HG03457 (cell line): Measurements from ENCODE around the gene LYSMD2.

Source experiments
- ATAC-seq: cut with Tn5 transposase; IDR thresholded peaks from one replicate; pipeline ENCODE4 v1.9.1; 2021; ENCODE audit warnings: moderate number of reproducible peaks; ENCODE audit not compliant: unreplicated experiment

Gene LYSMD2

DNA sequence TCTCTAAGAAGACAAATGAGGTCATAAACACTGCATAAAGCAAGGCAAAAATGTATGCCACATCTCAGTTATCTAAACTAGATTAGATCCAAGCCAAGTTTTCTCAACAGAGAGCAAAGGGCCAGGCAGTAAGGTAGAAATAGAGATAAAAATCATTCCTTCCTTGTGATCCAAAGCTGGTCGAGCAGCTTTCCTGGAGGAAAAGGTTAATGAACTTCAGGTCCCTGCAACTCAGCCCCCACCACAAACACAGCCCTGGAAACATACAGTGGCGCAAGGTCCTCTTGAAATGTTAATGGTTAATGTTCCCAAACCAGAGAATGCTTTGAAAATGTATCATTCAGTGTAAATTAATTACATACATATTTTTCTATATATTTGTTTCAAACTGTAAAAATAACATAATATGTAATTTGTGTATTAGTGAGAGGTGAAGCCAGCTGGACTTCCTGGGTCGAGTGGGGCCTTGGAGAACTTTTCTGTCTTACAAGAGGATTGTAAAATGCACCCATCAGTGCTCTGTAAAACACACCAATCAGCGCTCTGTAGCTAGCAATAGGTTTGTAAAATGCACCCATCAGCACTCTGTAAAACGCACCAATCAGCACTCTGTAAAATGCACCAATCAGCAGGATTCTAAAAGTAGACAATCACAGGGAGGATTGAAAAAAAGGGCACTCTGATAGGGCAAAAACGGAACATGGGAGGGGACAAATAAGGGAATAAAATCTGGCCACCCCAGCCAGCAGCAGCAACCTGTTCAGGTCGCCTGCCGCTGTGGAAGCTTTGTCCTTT lies 17.1 kb downstream of the LYSMD2 start:
- no peak for ATAC-seq

DNA sequence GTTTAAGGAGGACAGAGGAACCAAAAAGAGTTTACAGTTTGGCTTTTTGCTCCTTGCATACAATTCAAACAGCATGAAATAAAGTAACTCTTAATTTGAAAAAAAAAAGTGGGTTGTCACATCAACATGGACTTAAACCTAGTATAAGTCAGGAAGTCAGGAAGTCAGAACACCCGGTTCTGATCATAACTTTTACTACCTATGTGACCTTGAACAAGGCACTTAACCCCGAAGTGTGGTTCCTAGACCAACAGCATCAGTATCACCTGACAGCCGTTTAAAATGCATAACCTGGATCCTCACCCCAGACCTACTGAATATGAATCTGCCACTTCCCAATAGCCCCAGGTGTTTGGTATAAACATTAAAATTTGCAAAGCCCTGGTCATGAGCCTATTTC lies 18.7 kb downstream of the LYSMD2 start:
- no peak for ATAC-seq

DNA sequence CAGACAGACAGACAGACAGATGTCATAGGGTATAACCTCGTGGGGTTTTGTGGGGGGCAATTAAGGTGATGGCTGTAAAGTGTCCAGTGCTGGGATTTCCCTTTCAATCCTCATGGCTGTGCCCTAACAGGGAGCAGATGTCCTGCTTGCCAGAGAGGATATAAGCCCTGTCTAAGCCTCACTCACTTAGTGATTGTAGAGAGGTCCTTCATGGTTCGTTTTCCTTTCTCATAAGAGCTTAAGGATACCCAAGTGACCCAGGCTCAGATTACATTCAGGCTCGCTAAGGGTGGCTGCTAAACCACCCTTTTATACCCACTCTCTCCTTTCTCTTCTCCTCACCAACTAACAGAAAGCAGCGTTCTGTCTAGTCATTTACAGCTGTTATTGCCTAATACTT lies 19.2 kb downstream of the LYSMD2 start:
- no peak for ATAC-seq

DNA sequence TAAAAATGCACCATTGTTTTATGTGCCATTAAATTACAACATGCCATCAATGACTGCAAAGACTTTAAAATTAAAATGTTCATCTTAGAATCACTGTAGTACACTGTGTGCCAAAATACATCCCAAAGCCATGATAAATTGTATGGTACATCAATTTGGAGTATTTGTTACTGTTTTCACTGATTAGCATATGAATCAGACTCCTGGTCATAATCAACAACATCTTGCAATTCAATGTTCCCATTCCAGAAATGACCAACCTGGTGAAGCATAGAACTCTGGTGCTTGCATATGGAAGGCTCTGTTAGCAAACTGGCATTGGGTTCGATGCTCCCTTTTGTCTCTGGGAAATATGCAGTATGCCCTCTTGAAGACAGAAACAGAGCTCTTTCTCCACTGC lies 22.5 kb downstream of the LYSMD2 start:
- ATAC-seq = no peak

DNA sequence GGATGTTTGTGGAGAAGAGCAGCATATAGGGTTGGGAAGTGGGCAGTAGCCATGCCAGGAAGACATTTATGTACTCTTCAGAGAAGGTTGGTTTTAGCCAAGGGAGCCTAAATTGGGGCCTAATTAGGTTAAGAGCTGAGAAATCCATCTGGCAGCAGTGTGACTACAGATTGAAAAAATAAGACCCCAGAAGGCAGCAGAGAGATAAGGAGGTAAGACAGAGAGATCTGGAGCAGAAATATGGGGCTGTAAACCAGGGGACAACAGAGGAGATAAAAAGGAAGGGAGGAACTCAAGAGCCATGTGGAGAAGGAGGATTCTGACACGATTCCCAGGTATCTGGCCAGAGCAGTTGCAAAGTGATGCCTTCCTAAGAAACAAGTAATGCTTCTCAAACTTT lies 23.3 kb downstream of the LYSMD2 start:
- ATAC-seq = no peak

DNA sequence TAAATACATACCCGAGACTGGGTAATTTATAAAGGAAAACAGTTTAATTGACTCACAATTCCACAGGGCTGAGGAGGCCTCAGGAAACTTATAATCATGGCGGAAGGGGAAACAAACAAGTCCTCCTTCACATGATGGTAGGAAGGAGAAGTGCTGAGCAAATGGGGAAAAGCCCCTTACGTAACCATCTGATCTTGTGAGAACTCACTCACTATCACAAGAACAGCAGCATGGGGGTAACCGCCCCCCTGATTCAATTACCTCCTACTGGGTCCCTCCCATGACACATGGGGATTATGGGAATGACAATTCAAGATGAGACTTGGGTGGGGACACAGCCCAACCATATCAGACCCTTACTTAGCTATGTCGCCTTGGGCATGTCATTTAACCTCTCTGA lies 28.4 kb downstream of the LYSMD2 start:
- no peak for ATAC-seq

DNA sequence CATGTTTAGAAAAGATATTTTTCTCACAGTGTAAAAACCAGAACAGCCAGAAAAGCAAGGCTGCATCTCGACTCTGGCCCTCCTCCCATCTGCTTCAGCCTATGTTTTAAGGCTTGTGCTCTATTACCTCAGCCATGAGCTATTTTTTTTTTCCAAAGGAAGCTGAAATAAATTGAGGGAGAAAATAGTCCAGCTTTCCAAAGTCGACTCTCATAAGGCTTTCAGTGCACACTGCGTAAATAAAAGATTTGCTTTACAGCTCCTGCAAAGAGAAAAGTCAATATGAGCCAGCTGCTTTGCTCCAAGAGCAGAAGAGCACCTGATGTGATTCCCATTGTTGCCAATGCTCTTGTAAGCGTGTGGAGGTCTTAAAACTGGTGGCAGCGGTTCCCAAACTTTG lies 29.4 kb downstream of the LYSMD2 start:
- ATAC-seq = no peak

DNA sequence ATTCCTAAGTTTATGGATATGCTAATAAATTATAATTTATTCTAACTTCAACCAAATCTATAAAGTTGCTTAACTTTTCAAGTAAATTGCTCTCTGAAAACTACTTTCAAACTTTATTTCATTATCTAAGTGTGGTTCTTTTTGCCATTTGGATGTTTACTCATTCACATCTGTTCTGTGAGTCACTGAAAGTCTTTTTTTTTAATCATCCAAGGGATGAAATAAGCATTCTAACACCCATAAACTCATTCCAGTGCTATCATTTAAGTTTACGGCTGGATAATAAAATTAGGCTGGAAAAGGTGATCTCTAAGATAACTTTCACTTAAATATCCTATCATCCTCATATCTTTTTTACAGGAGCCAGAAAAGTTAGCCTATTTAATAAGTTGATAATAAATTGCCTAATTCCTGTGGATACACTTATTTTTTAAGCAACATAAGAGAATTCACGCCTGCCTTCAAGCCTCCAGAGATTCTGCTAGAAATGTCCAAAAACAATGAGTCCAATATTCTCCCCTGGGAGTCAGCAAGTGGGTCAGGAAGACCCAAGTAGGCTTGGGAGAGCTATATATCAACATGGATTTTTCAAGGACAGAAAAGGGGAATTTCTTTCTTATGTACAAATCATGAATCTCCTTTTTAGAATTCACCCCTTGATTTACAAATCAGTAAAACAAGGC lies 30.4 kb downstream of the LYSMD2 start:
- ATAC-seq = no peak

DNA sequence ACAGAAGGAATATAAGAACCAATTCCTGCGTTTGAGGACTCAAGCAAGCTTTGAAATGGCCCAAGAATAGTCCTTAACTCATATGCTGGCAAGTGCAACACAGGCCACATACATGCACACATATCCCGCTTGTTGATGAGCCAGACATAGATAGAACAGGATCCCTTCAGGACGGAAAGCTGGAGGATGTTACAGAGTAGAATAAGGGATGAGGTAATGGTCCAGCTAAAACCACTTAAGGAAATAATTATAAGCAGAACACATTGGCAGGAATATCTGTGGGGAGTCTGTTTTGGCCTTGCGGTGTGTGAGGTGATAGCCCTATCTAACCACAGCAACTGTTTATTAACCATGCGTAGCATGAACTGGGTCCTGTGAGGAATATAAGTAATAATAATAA lies 31.2 kb downstream of the LYSMD2 start:
- ATAC-seq = no peak

DNA sequence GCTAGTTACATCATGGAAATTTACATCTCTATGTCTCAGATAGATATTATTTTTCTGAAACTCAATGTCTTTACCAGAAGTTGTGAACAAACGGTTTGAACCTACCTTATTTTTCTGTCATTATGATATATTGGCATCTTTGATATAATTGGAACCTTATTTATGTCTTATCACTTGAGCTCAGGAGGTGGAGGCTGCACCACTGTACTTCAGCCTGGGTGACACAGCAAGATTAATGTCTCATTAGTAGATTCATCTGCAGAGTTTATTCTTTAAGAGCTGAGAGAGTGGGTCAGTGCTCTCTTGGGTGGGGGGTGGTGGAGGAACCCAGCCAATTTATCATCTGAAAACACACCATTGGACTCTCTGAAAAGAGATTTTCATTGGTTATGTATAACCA lies 34.7 kb downstream of the LYSMD2 start:
- no peak for ATAC-seq

DNA sequence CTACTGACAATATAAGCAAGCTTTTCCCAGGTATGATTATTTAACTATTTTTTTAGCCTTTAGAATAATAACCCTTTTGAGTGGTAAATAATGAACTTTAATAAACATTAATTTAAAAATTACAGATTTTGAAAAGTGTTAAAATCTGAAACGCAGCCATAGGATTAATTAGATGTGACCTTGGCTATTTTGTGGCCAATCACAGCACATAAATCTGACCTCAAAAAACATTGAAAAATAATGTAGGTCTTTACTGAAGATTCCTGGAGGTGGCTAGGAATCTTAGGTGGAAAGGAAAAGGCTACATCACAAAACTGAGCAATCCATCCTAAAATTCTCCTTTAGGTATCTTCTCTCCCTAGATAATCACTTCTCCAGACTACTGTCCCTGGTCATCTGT lies 38.1 kb downstream of the LYSMD2 start:
- ATAC-seq = no peak

DNA sequence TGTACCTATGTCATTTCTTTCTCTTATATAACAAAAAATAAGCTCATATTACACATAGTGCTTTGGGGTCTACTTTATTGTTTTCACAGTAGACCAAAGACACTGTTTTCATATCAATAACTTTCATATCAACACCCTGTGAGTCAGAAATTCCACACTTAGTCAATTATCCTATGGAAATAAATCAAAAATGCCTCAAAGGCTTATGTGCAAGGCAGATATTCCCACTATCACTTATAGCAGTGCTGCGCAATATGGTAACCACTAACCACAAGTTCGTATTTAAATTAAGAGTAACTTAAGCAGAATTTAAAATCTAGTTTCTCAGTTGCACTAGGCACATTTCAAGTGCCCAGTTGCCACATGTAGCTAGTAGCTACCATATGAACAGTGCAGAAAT lies 40.3 kb downstream of the LYSMD2 start:
- ATAC-seq = no peak

DNA sequence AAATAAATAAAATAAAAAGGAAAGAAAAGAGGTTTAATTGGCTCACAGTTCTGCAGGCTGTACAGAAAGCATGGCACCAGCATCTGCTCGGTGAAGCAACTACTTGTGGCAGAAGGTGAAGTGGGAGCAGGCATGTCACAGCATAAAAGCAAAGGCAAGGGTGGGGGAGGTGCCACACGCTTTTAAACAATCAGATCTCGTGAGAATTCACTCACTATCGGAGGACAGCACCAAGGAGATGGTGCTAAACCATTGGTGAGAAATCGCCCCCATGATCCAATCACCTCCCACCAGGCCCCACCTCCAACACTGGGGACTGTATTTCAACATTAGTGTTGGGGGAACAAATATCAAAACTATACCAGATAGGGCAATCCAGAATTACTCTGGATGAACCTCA lies 40.9 kb downstream of the LYSMD2 start:
- no peak for ATAC-seq

DNA sequence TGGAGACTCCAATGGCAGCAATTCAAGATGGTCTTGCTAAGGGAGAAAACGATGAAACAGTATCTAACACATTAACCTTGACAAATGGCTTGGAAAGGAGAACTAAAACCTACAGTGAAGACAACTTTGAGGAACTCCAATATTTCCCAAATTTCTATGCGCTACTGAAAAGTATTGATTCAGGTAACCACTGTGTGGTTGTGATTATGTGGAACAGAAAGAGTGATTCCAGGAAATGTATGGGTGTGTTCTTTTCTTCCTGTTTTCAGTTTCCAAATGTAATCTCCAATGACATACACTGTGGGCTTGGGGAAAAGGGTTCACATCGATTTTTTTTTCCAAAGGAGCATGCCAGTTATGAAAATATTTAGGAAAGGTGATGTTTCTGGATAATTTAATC lies 45.3 kb downstream of the LYSMD2 start:
- ATAC-seq = no peak

DNA sequence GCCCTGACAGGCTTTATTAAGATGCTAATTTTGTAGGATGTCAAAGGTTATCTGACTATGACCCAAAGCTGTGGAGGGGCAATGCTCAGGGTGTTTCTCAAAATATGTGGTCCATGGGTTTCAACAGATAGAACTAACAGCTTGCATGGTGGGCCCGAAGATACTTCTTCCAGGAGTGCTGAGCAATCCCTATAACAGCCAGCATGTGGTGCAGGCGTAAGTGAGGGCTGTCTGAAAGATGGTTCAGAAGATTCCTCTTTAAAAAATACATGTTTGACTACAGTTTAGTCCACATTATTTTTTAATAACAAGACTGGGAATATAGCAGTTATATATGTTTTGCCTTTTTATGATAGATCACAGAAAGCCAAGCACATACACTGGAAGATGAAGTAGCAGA lies 48.6 kb downstream of the LYSMD2 start:
- no peak for ATAC-seq

DNA sequence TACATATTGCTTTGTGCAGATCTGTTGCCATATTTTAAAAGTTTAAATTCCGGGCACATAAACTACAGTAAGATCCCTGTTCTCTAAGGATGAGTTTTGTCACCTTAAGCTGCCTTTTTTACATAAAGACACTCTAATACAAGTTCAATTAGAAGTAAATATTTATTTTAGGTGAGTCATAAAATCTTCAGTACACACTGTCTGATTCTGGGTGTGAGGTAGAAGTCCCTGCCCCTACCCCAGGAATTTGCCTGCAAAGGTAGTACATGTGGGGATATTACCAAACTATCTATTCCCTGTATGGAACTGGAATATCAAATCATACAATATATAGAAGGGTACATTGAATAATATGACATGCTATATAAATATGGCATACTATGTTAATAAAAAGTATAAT lies 49.9 kb downstream of the LYSMD2 start:
- no peak for ATAC-seq

DNA sequence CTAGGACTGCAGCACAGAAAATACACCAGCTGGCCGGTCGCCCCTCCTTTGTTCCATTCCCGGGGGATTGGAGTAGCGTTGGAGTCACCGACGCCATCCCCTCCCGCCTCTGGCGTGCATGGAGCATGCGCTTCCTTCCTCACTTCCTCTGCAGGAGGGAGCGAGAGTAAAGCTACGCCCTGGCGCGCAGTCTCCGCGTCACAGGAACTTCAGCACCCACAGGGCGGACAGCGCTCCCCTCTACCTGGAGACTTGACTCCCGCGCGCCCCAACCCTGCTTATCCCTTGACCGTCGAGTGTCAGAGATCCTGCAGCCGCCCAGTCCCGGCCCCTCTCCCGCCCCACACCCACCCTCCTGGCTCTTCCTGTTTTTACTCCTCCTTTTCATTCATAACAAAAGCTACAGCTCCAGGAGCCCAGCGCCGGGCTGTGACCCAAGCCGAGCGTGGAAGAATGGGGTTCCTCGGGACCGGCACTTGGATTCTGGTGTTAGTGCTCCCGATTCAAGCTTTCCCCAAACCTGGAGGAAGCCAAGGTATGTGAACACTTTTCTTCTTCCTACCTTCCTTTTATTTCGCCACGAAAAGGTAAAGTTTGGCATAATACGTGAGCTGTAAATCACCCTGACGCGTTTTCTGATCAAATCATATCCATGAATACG lies 56.0 kb downstream of the LYSMD2 start, which contains the start of gene SCG3:
Gene SCG3 (plus strand): TSS at position 201 of the 661 bp plus-strand sequence. CDS start 253 bp downstream, at position 454.
- no peak for ATAC-seq

DNA sequence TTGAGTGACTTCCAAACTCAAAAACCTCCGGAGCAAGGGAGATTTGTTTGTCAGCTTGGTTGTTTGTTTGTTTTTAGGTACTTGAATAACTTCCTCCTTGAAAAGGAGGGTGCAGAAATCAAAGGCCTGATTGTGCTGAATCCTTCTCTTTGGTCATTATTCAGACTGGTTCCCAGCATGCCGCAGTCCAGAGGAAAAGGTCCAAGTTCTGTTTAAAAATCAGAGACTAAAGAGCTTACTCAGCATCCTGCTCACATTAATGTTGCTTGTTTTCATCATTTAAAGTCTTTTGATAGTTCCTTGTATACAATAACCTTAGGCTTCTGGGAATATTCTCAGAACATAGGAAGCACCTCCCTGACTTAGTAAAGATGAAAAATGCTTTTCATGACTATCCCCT lies 57.1 kb downstream of the LYSMD2 start:
- ATAC-seq = no peak

DNA sequence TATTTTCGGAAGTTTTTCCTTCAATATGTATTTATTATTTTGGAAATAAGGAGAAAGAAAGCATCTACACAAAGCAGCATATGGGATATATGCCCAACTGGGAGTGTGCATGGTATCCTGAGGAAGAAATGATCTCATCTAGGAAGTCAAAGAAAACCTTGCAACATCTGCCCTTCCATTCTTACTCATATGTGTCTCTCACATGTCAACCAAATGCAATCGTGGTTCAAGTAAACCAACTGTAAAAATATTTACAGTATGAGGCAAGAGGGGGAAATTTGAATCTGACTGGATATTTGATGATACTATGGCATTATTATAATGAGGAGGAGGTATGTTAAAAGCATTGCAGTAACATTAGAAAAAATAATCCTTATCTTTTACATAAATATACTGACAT lies 59.4 kb downstream of the LYSMD2 start:
- no peak for ATAC-seq

DNA sequence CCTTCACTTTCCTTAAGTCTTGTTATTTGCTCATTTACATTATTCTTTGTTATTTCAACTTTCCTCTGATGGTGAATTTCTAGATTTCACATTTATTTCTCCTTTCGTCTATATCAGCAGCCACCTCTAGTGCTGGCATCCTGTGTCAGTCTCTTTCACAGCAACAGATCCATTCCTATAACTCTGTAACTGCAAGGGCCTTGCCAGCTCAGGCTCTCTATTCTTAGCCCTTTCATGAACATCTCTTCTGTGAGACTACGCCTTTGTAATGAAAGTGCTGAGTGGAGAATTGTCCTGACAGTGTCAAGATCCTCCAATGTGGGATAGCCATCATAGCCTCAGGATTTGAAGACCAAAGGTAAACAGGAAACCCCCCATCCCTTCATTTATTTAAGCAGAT lies 60.0 kb downstream of the LYSMD2 start:
- no peak for ATAC-seq

DNA sequence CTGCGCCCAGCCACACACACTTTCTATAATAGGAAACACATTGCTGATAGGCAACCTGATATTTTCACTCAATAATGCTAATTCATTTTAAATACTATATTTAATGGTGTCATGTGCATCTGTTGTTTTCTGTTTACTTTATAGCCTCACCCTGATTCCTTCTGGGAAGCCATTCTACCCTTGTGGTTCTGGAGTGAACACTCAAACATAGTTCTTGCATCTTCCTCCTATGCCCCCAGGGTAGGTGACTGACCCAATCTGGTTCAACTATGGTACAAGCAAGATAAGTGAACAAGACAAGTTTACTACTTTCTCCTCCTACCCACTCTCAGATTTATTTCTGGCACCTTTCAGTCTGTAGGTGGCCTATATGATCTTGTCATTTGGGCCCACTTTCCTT lies 60.4 kb downstream of the LYSMD2 start:
- ATAC-seq = no peak

DNA sequence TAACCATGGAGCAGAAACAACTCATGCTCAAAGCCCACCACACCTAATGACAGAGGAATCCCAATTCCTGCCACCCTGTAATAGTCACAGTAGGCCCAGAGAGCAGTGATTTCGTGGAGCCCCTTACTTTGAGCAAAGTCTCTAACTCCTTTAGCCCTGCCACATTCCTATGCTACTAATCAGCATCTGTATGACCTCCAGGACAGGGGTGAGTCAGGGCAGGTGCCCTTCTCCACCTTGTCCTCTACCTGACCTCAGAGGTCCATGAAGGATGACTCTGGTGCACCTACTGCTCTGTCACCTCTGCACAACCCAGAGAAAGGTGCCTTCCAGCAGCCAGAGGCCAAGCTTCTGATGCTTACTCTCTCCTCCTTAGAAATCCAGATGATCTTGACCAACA lies 62.2 kb downstream of the LYSMD2 start:
- ATAC-seq = no peak
